IPS-20b (cell line): ENCODE measurements around the gene CAMSAP1.

Source experiments
- H3K27ac ChIP-seq: one replicate; pipeline ENCODE4 v1.5.1; 2013; ENCODE audit warnings: low read length
- H3K27me3 ChIP-seq: 2 replicates; pipeline ENCODE4 v1.6.1; 2013; ENCODE audit warnings: mild to moderate bottlenecking, low read length, inconsistent platforms; ENCODE audit not compliant: insufficient read depth
- H3K36me3 ChIP-seq: 2 replicates; pipeline ENCODE4 v1.6.1; 2013; ENCODE audit warnings: low read depth, mild to moderate bottlenecking, inconsistent platforms, low read length, moderate library complexity; ENCODE audit not compliant: insufficient read depth
- H3K4me1 ChIP-seq: 2 replicates; pipeline ENCODE4 v1.6.1; 2013; ENCODE audit warnings: mild to moderate bottlenecking, control low read depth, inconsistent platforms, low read length, moderate library complexity; ENCODE audit not compliant: insufficient read depth
- H3K4me3 ChIP-seq: 2 replicates; pipeline ENCODE4 v1.5.1; 2013; ENCODE audit warnings: mild to moderate bottlenecking, low read length, inconsistent platforms
- H3K9ac ChIP-seq: 2 replicates; pipeline ENCODE4 v1.6.1; 2013; ENCODE audit warnings: low read depth, mild to moderate bottlenecking, inconsistent platforms, low read length, moderate library complexity
- H3K9me3 ChIP-seq: 2 replicates; pipeline ENCODE4 v1.6.1; 2013; ENCODE audit warnings: mild to moderate bottlenecking, low read depth, low read length, inconsistent platforms; ENCODE audit not compliant: insufficient read depth

The CAMSAP1 gene

GRCh38 chr9:135778421-135778820 lies 128.9 kb downstream of the CAMSAP1 start:
- no peaks in the 10 kb centered on the region for H3K27me3 ChIP-seq

GRCh38 chr9:135777623-135778177 lies 129.6 kb downstream of the CAMSAP1 start:
- H3K9ac ChIP-seq, result no peak overlapping the region
- H3K9me3 ChIP-seq, result no peaks in the 10 kb centered on the region
- no peak overlapping the region for H3K27ac ChIP-seq
- H3K36me3 ChIP-seq, result no peaks in the 10 kb centered on the region
- H3K4me3 ChIP-seq, result no peak overlapping the region
- no peaks in the 10 kb centered on the region for H3K4me1 ChIP-seq
- H3K27me3 ChIP-seq, result no peaks in the 10 kb centered on the region

More at GRCh38 chr9:135778421-135778820, 128.9 kb downstream of the CAMSAP1 start:
- Histone ChIP-seq H3K9me3 (no peaks in the 10 kb centered on the region), H3K27ac (no peak overlapping the region), H3K4me3 (no peak overlapping the region), H3K9ac (no peak overlapping the region), H3K36me3 (no peaks in the 10 kb centered on the region), H3K4me1 (no peaks in the 10 kb centered on the region)

GRCh38 chr9:135776893-135777622 lies 130.3 kb downstream of the CAMSAP1 start:
- H3K36me3 ChIP-seq, result no peaks in the 10 kb centered on the region

GRCh38 chr9:135775911-135776310 lies 131.4 kb downstream of the CAMSAP1 start:
- no peak overlapping the region for H3K9ac ChIP-seq
- no peak overlapping the region for H3K27ac ChIP-seq
- no peaks in the 10 kb centered on the region for H3K27me3 ChIP-seq
- no peak overlapping the region for H3K4me3 ChIP-seq
- no peaks in the 10 kb centered on the region for H3K36me3 ChIP-seq
- no peaks in the 10 kb centered on the region for H3K4me1 ChIP-seq
- H3K9me3 ChIP-seq, result no peaks in the 10 kb centered on the region

More at GRCh38 chr9:135776893-135777622, 130.3 kb downstream of the CAMSAP1 start:
- Histone ChIP-seq H3K4me1 (no peaks in the 10 kb centered on the region), H3K27ac (no peak overlapping the region), H3K9me3 (no peaks in the 10 kb centered on the region), H3K4me3 (no peak overlapping the region), H3K27me3 (no peaks in the 10 kb centered on the region), H3K9ac (no peak overlapping the region)

GRCh38 chr9:135774794-135775525 lies 132.4 kb downstream of the CAMSAP1 start:
- Histone ChIP-seq H3K27ac (no peak overlapping the region), H3K9me3 (no peaks in the 10 kb centered on the region), H3K9ac (no peak overlapping the region), H3K27me3 (no peaks in the 10 kb centered on the region), H3K4me1 (no peaks in the 10 kb centered on the region), H3K36me3 (no peaks in the 10 kb centered on the region), H3K4me3 (no peak overlapping the region)

- Histone ChIP-seq H3K4me1 (no peaks in the 10 kb centered on the region), H3K9ac (no peak overlapping the region), H3K9me3 (no peaks in the 10 kb centered on the region), H3K27ac (no peak overlapping the region), H3K36me3 (no peaks in the 10 kb centered on the region), H3K4me3 (no peak overlapping the region), H3K27me3 (no peaks in the 10 kb centered on the region)
Observed at GRCh38 chr9:135774239-135774747, 133.1 kb downstream of the CAMSAP1 start.

GRCh38 chr9:135773530-135774238 lies 133.7 kb downstream of the CAMSAP1 start:
- no peaks in the 10 kb centered on the region for H3K4me1 ChIP-seq
- H3K9ac ChIP-seq, result no peak overlapping the region
- H3K27ac ChIP-seq, result no peak overlapping the region
- H3K9me3 ChIP-seq, result no peaks in the 10 kb centered on the region
- H3K36me3 ChIP-seq, result no peaks in the 10 kb centered on the region
- H3K4me3 ChIP-seq, result no peak overlapping the region
- H3K27me3 ChIP-seq, result no peaks in the 10 kb centered on the region

- no peak overlapping the region for H3K4me3 ChIP-seq
- H3K36me3 ChIP-seq, result no peaks in the 10 kb centered on the region
- H3K27ac ChIP-seq, result no peak overlapping the region
- no peaks in the 10 kb centered on the region for H3K9me3 ChIP-seq
- no peak overlapping the region for H3K9ac ChIP-seq
- H3K4me1 ChIP-seq, result no peaks in the 10 kb centered on the region
- no peaks in the 10 kb centered on the region for H3K27me3 ChIP-seq
Observed at GRCh38 chr9:135772702-135773493, 134.4 kb downstream of the CAMSAP1 start.

GRCh38 chr9:135772056-135772646 lies 135.2 kb downstream of the CAMSAP1 start:
- no peak overlapping the region for H3K27ac ChIP-seq
- H3K36me3 ChIP-seq, result no peaks in the 10 kb centered on the region
- no peaks in the 10 kb centered on the region for H3K9me3 ChIP-seq
- H3K27me3 ChIP-seq, result no peaks in the 10 kb centered on the region
- H3K9ac ChIP-seq, result no peak overlapping the region
- H3K4me3 ChIP-seq, result no peak overlapping the region
- no peaks in the 10 kb centered on the region for H3K4me1 ChIP-seq

GRCh38 chr9:135771401-135772051 lies 135.8 kb downstream of the CAMSAP1 start:
- no peaks in the 10 kb centered on the region for H3K36me3 ChIP-seq
- H3K9me3 ChIP-seq, result peaks cover 4% of the 10 kb centered on the region; the same call in 1 of the 2 replicates
- H3K4me3 ChIP-seq, result no peak overlapping the region
- H3K9ac ChIP-seq, result no peak overlapping the region
- H3K27me3 ChIP-seq, result no peaks in the 10 kb centered on the region
- H3K4me1 ChIP-seq, result no peaks in the 10 kb centered on the region
- no peak overlapping the region for H3K27ac ChIP-seq
